ENCODE data around the gene SPG7.

The SPG7 gene

DNA sequence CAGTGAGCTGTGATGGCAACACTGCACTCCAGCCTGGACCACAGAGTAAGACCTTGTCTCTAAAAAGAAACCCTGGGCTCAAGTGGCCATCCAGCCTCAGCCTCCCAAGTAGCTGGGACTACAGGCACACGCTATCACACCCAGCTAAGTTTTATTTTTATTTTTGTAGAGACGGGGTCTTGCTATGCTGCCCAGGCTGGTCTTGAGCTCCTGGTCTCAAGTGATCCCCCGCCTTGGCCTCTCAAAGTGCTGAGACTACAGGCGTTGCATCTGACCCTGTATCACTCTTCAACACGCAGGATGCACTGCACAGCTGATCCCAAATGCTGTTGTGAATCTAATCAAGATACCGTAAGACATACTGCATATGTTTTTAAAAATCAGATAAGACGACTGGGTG lies 40.8 kb upstream of the SPG7 start:
- no peak for DNase-seq (ENCODE audit: low read depth)
- TF ChIP-seq, protein P1, sequence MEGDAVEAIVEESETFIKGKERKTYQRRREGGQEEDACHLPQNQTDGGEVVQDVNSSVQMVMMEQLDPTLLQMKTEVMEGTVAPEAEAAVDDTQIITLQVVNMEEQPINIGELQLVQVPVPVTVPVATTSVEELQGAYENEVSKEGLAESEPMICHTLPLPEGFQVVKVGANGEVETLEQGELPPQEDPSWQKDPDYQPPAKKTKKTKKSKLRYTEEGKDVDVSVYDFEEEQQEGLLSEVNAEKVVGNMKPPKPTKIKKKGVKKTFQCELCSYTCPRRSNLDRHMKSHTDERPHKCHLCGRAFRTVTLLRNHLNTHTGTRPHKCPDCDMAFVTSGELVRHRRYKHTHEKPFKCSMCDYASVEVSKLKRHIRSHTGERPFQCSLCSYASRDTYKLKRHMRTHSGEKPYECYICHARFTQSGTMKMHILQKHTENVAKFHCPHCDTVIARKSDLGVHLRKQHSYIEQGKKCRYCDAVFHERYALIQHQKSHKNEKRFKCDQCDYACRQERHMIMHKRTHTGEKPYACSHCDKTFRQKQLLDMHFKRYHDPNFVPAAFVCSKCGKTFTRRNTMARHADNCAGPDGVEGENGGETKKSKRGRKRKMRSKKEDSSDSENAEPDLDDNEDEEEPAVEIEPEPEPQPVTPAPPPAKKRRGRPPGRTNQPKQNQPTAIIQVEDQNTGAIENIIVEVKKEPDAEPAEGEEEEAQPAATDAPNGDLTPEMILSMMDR (IDR thresholded peaks at IDR 0.05; ENCODE audit: low read depth, low read length, missing control alignments) = no peak
- no peak overlapping the region for H3K4me3 ChIP-seq (ENCODE audit: low read depth, low read length)

GRCh38 chr16:89472711-89473075 lies 35.5 kb upstream of the SPG7 start:
- TF ChIP-seq, protein P1 (IDR thresholded peaks at IDR 0.05; ENCODE audit: low read depth, low read length, missing control alignments) = no peak
- DNase-seq (ENCODE audit: low read depth) = no peak
- no peak overlapping the region for H3K4me3 ChIP-seq (ENCODE audit: low read depth, low read length)

DNA sequence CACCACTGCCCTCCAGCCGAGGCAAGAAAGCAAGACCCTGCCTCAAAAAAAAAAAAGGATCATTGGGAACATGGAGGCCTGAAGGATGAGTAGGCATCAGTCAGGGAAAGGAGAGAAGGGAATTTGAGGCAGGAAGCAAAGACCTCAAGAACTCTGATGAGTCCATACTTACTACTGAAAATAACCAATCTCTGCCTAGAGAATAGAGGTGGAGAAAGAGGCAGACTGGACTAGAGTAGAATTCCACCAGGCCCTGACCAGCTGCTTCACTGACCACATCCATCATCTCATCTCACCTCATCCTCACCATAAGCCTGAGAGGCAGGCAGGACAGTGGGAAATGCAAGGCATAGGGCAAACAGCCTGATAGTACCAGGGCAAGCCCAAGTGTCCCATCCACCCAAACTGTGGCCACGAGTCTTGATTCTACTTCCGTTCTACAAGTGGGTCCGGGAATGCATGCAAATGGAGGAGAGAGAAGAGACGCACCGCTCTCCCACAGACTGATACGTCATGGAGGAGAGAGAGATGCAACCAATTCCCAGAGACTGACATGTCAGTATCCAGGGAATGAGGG lies 35.0 kb upstream of the SPG7 start:
- TF ChIP-seq, protein P1 (IDR thresholded peaks at IDR 0.05; ENCODE audit: low read depth, low read length, missing control alignments) = no peak
- H3K4me3 ChIP-seq (ENCODE audit: low read depth, low read length) = no peak overlapping the region
- DNase-seq (ENCODE audit: low read depth) = no peak

- no peak for DNase-seq (ENCODE audit: low read depth)
- no peak overlapping the region for H3K4me3 ChIP-seq (ENCODE audit: low read depth, low read length)
- TF ChIP-seq, protein P1 (IDR thresholded peaks at IDR 0.05; ENCODE audit: low read depth, low read length, missing control alignments) = no peak
Measured at GRCh38 chr16:89473791-89474414, 34.3 kb upstream of the SPG7 start.

- no peak for DNase-seq (ENCODE audit: low read depth)
- no peak overlapping the region for H3K4me3 ChIP-seq (ENCODE audit: low read depth, low read length)
- TF ChIP-seq, protein P1 (IDR thresholded peaks at IDR 0.05; ENCODE audit: low read depth, low read length, missing control alignments) = no peak
Measured at GRCh38 chr16:89475144-89475543, 33.1 kb upstream of the SPG7 start.

GRCh38 chr16:89476379-89476778 lies 31.8 kb upstream of the SPG7 start:
- TF ChIP-seq, protein P1 (IDR thresholded peaks at IDR 0.05; ENCODE audit: low read depth, low read length, missing control alignments) = no peak
- no peak for DNase-seq (ENCODE audit: low read depth)
- H3K4me3 ChIP-seq (ENCODE audit: low read depth, low read length) = no peak overlapping the region

GRCh38 chr16:89476811-89477261 lies 31.4 kb upstream of the SPG7 start:
- no peak overlapping the region; the same call in 1 of the 2 replicates for H3K4me3 ChIP-seq (ENCODE audit: low read depth, low read length)
- DNase-seq (ENCODE audit: low read depth) = no peak
- TF ChIP-seq, protein P1 (IDR thresholded peaks at IDR 0.05; ENCODE audit: low read depth, low read length, missing control alignments) = no peak
